Occipital lobe (tissue), 2 donors: ENCODE results near the gene CD2AP. TPM values are rescaled to one million over a fixed set of nuclear protein-coding genes. Genes with fewer than 3 reads are reported as not detected.
"Not testable (repeated sequence)": the region's sequence is repeated elsewhere in the genome, so short reads cannot be mapped to it uniquely, and the experiment has no call there.

Experiments
- DNase-seq: peaks from one replicate; lab custom pipeline; 2025; lab: John Stamatoyannopoulos, UW
- total RNA-seq: library from RNA; depleted of rRNA; stranded (reverse); fragments of >200 nt; gene quantifications from one replicate; pipeline ENCODE4 v1.2.3, GENCODE V29; 2014

The CD2AP gene
- total RNA-seq, 1 donor from 2014 or later: 23.1 TPM

GRCh38 chr6:47464052-47464451 is 13.5 kb upstream of the CD2AP start:
- no peak for DNase-seq

GRCh38 chr6:47465117-47465516 is 12.5 kb upstream of the CD2AP start:
- no peak for DNase-seq

- no peak for DNase-seq
Measured at GRCh38 chr6:47471911-47472310, 5.7 kb upstream of the CD2AP start.

- no peak for DNase-seq
Measured at GRCh38 chr6:47473791-47474346, 3.7 kb upstream of the CD2AP start.

- DNase-seq: no peak
Measured at GRCh38 chr6:47475319-47475816, 2.2 kb upstream of the CD2AP start.

GRCh38 chr6:47476781-47477496 is 650 bp upstream of the CD2AP start:
- no peak for DNase-seq

- DNase-seq: no peak
Measured at GRCh38 chr6:47478233-47479139, 897 bp downstream of the CD2AP start.

- no peak for DNase-seq
Measured at GRCh38 chr6:47479140-47479508, 1.5 kb downstream of the CD2AP start.

- no peak for DNase-seq
Measured at GRCh38 chr6:47479874-47480273, 2.3 kb downstream of the CD2AP start.

- DNase-seq: not testable (repeated sequence)
Measured at GRCh38 chr6:47481213-47481612, 3.6 kb downstream of the CD2AP start.

- DNase-seq: no peak
Measured at GRCh38 chr6:47481806-47482205, 4.2 kb downstream of the CD2AP start.

GRCh38 chr6:47483516-47483852 is 5.9 kb downstream of the CD2AP start:
- DNase-seq: no peak

- no peak for DNase-seq
Measured at GRCh38 chr6:47483853-47484546, 6.4 kb downstream of the CD2AP start.

GRCh38 chr6:47484616-47485015 is 7.0 kb downstream of the CD2AP start:
- no peak for DNase-seq

- no peak for DNase-seq
Measured at GRCh38 chr6:47485083-47485482, 7.5 kb downstream of the CD2AP start.

GRCh38 chr6:47485491-47486135 is 8.0 kb downstream of the CD2AP start:
- no peak for DNase-seq

- no peak for DNase-seq
Measured at GRCh38 chr6:47489995-47490394, 12.4 kb downstream of the CD2AP start.

- no peak for DNase-seq
Measured at GRCh38 chr6:47490676-47491075, 13.1 kb downstream of the CD2AP start.

GRCh38 chr6:47492355-47492754 is 14.8 kb downstream of the CD2AP start:
- no peak for DNase-seq

- DNase-seq: no peak
Measured at GRCh38 chr6:47495207-47495606, 17.6 kb downstream of the CD2AP start.

- DNase-seq: no peak
Measured at GRCh38 chr6:47495954-47496545, 18.5 kb downstream of the CD2AP start.
